Activated CD4-positive, alpha-beta T cell treated with anti-CD3 and anti-CD28 coated beads, Interleukin-2, amount 10 ng/mL, durations not matched to agents 7 days and 5 days (primary cell): ENCODE data around the gene SP6. TPM values are rescaled to one million over a fixed set of nuclear protein-coding genes. Genes with fewer than 3 reads are reported as not detected.

Experiments
- CTCF ChIA-PET: fragments of 350-600 bp; sonication (Branson Sonifier 250); formaldehyde crosslinking; loops from one replicate; lab custom pipeline; 2021; ENCODE audit warnings: antibody characterized with exemption; lab: Charles Lee
- POLR2A ChIA-PET: fragments of 350-600 bp; sonication (Branson Sonifier 250); formaldehyde crosslinking; loops from one replicate; lab custom pipeline; 2021; ENCODE audit warnings: antibody characterized with exemption; lab: Charles Lee
- DNase-seq: peaks from one replicate; pipeline ENCODE4 v3.0.0-alpha.2; 2020
- H3K27ac Mint-ChIP-seq: one replicate; pipeline ENCODE4 v1.8.0; 2021; ENCODE audit warnings: mild to moderate bottlenecking, moderate library complexity, mixed read lengths
- H3K27me3 Mint-ChIP-seq: one replicate; pipeline ENCODE4 v1.8.0; 2021; ENCODE audit warnings: mixed read lengths
- H3K36me3 Mint-ChIP-seq: one replicate; pipeline ENCODE4 v1.8.0; 2021; ENCODE audit warnings: low read depth, mixed read lengths
- H3K4me1 Mint-ChIP-seq: one replicate; pipeline ENCODE4 v1.8.0; 2021; ENCODE audit warnings: mixed read lengths
- H3K4me3 Mint-ChIP-seq: one replicate; pipeline ENCODE4 v1.8.0; 2021; ENCODE audit warnings: mild to moderate bottlenecking, moderate library complexity, mixed read lengths
- H3K9me3 Mint-ChIP-seq: one replicate; pipeline ENCODE4 v1.8.0; 2021; ENCODE audit warnings: mixed read lengths
- total RNA-seq, 2 experiments: library from RNA; stranded (reverse); gene quantifications; one replicate each; pipeline ENCODE4 v1.2.3, GENCODE V29; 2021

SP6 gene
- total RNA-seq, 2 experiments from 2014 or later = not detected

DNA sequence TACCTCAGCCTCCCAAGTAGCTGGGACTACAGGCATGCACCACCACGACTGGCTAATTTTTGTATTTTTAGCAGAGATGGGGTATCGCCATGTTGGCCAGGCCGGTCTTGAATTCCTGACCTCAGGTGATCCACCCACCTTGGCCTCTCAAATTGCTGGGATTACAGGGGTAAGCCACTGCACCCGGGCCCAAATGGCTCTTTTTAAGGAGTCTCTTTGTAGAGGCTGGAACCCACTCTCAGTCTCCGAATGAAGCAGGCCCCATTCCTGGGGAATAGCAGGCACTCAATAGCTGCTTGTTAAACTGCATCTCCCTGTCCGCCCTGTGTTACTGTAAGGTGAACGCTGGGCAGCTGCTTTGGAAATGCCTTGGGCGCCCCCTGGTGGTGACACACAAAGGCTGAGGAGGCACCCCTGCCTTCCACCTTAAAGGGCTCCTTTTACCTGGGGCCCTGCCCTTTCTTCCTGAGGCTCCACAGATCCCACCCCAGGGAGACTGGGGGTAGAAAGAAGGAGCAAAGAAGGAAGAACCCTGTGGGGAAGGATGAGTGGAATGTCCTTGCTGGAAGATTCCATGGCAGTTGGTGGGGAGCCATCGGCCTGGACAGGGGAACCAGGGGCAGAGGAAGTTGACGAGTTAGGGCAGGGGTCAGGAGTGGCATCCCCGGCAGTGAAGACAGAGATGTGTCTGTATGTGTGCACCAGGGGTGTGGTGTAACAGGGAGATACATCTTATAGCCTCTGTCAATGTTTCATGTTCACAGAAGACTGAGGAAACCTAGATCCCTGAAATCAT lies 39.0 kb upstream of the SP6 start:
- Mint-ChIP-seq H3K9me3 (no peaks in the 10 kb centered on the region), H3K27me3 (no peaks in the 10 kb centered on the region), H3K4me1 (peaks cover 39% of the 10 kb centered on the region), H3K27ac (no peak overlapping the region), H3K4me3 (no peak overlapping the region), H3K36me3 (peaks cover 2% of the 10 kb centered on the region)
- ChIA-PET POLR2A (no interaction called here), CTCF (interaction anchor here (0.6 to 15.3 kb wide), 16 partner anchors 10 to 128 kb away, joined by 3 to 344 read pairs (median 4); partner anchors contain the start of genes CDK5RAP3, LRRC46, MRPL10 and PNPO)
- peak; percentile 93 for DNase-seq

DNA sequence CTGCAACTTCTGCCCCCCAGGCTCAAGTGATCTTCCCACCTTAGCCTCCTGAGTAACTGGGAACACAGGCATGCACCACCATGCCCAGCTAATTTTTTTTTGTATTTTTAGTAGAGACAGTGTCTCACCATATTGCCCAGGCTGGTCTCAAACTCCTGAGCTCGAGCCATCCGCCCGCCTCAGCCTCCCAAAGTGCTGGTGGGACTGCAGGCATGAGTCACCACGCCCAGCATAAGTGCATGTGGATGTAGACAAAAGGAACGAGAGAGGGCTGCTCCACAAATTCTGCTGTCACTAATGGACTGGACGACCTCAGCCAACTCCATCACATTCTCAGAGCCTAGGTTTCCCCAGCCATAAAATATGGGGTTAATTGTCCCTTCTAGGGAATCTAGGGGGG lies 37.3 kb upstream of the SP6 start:
- Mint-ChIP-seq H3K27ac (no peak overlapping the region), H3K9me3 (no peaks in the 10 kb centered on the region), H3K27me3 (no peaks in the 10 kb centered on the region), H3K4me1 (peaks cover 37% of the 10 kb centered on the region), H3K36me3 (peaks cover 2% of the 10 kb centered on the region), H3K4me3 (no peak overlapping the region)
- CTCF ChIA-PET = interaction anchor here (15.3 kb wide), 1 partner anchor 44 kb away, joined by 344 read pairs; the partner anchor contains the start of genes SCRN2 and SP6
- no peak for DNase-seq
- POLR2A ChIA-PET = no interaction called here

DNA sequence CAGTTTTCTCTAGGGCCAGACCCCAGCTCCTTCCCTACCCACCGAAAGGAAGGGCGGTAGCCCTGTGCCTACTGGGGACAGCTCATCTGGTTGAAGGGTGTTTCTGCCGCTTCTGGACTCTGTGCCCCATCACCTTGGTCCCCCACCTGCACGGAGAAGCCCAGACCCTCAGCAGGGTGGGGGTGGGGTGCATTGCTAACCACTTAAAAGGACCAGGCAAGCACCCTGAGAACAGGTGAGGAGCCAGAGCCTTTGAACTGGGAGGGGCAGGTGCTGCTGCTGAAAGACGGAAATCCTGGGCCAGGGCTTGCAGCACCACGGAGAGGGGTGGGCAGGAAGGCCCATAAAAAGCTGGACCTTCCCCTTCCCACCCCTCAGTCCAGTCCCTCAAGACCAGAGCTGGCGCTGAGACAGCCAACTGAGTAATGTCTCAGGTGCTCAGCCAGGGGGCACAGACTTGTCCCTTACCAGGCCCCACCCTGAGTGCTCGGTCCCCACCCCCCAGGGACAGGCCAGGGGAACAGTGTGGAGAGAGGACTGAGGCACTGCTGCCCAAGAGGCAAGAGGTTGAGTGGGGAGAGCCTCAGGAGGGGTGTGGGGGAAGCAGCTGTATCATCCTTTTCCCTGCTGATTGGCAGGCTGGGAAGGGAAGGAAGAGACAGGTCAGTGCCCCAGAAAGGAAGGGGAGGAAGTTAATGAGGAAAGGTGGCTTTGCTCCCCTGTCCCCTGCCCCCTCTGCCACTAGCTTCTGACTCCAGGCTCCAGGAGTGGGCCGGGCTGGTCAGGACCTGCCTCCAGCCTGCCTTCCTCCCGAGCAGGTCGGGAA lies 34.2 kb upstream of the SP6 start:
- peaks cover 5% of the 10 kb centered on the region for H3K27me3 Mint-ChIP-seq
- peak; percentile 25 for DNase-seq
- H3K9me3 Mint-ChIP-seq = no peaks in the 10 kb centered on the region
- H3K4me3 Mint-ChIP-seq = no peak overlapping the region
- H3K4me1 Mint-ChIP-seq = peaks cover 36% of the 10 kb centered on the region
- ChIA-PET CTCF (interaction anchor here (0.6 to 15.3 kb wide), 4 partner anchors 10 to 566 kb away, joined by 3 to 344 read pairs (median 5); partner anchors contain the start of genes SCRN2, SP2 and SP6), POLR2A (interaction anchor here (0.6 kb wide), 1 partner anchor 15 kb away, joined by 3 read pairs; no protein-coding TSS in a partner anchor)
- peak overlapping the region; percentile 73 for H3K27ac Mint-ChIP-seq
- no peaks in the 10 kb centered on the region for H3K36me3 Mint-ChIP-seq

DNA sequence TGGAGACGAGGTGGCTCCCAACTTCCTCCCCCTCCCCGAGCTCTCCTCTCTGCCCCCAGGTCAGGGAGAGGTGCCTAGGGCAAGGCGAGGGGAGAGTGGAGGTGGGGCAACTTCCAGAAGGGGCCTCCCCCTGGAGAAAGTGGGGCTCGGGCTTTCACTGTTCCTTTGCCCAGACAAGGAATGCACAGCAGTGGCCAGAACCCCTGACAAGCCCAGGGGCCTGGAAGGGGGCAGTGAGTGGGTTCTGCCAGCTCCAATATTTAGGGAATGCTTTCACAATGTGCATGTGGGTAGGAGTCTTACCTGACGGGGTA lies 33.4 kb upstream of the SP6 start:
- Mint-ChIP-seq H3K4me1 (peaks cover 32% of the 10 kb centered on the region), H3K4me3 (no peak overlapping the region), H3K36me3 (no peaks in the 10 kb centered on the region), H3K27ac (peak overlapping the region; percentile 46), H3K9me3 (no peaks in the 10 kb centered on the region), H3K27me3 (peaks cover 8% of the 10 kb centered on the region)
- CTCF ChIA-PET = interaction anchor here (0.6 to 15.3 kb wide), 4 partner anchors 11 to 567 kb away, joined by 3 to 344 read pairs (median 4); partner anchors contain the start of genes SCRN2, SP2 and SP6
- no peak for DNase-seq
- POLR2A ChIA-PET = no interaction called here

DNA sequence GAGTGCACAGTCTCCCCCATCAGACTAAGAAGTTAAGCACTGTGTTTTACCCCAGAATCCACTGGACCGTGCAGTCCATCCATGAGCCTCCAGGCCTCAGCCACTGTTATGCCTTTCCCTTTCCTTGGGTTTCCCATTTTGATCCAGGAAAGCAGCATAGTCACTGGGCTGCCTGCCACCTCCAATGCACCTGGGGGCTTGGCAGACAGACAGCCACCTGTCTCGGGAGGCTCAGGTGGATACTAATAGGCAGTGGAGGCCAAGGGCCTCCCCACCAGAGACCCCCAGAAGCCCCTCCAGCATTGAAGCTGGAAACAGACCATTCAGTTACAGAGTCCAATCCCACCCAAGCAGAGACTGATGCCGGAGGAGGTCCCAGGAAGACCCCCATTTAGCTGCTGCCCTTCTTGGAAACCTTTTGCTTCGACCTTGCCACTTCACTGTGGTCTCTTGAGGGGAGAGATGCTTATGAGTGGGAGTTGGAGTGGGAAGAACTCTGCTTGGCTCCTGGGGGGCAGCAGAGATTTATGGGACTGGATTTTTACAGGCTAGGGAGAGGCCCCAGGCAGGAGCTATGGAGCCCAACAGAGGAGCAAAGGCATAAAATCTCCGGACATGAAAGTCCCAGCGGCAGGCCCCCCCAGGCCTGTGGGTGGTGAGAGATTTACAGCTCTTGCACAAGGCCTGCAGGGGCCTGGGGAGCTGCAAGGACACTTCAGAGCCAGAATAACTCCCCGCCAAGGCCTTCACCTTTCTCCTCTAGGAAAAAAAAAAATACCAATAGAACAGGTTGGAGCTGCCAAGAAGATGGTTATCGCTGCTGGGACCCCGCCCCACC lies 32.8 kb upstream of the SP6 start:
- Mint-ChIP-seq H3K4me3 (no peak overlapping the region), H3K27me3 (peaks cover 12% of the 10 kb centered on the region), H3K9me3 (no peaks in the 10 kb centered on the region), H3K4me1 (peaks cover 36% of the 10 kb centered on the region), H3K27ac (no peak overlapping the region), H3K36me3 (no peaks in the 10 kb centered on the region)
- DNase-seq = no peak
- CTCF ChIA-PET = interaction anchor here (0.6 to 15.3 kb wide), 4 partner anchors 12 to 55 kb away, joined by 3 to 344 read pairs (median 6); partner anchors contain the start of genes SCRN2, SP2 and SP6
- POLR2A ChIA-PET = no interaction called here

DNA sequence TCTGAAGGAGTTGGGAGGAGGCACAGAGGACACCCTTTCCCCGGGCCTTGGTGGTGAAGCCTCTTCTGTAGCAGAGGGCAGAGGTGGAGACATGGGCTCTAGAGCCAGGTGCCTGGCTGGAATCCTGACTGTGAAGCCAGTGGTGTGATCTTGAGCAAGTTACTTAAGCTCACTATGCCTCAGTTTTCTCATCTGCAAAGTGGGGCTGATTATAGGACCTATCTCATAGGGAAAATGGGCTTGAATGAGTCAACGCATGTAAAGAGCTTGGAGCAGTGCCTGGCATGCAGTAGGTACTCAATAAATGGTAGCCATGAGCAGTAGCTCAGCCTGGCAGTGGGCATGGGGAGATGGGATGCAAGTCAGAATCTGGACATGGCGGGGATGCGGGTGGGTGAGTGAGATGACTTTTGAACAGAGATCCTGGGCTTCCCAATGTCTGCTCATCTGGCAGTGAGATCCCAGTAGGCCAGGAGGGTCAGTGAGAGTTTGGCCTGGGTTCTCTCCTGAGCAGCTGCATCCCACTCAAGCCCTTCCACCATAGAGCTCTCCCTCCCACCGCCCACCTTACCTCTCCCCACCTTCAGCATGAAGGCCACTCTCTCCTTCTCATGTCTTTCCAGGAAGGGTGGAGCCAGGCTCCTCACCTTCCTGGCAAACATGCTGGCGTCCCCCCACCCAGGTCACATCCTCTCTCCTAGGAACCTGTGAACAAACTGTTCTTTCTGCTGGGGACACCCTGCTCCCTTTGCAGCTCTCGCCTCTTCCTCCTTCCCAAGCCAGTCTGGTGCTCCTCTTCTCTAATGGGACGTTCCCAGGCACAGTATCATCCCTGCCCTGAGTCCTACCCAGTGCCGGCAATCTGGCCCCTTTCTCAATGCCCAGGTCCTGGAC lies 32.0 kb upstream of the SP6 start:
- H3K27me3 Mint-ChIP-seq = peaks cover 12% of the 10 kb centered on the region
- CTCF ChIA-PET = interaction anchor here (0.6 to 15.3 kb wide), 4 partner anchors 9 to 56 kb away, joined by 3 to 344 read pairs (median 5); partner anchors contain the start of genes SCRN2 and SP6
- no peaks in the 10 kb centered on the region for H3K9me3 Mint-ChIP-seq
- peaks cover 36% of the 10 kb centered on the region for H3K4me1 Mint-ChIP-seq
- POLR2A ChIA-PET = no interaction called here
- no peaks in the 10 kb centered on the region for H3K36me3 Mint-ChIP-seq
- H3K27ac Mint-ChIP-seq = peak overlapping the region; percentile 25
- DNase-seq = no peak
- no peak overlapping the region for H3K4me3 Mint-ChIP-seq

DNA sequence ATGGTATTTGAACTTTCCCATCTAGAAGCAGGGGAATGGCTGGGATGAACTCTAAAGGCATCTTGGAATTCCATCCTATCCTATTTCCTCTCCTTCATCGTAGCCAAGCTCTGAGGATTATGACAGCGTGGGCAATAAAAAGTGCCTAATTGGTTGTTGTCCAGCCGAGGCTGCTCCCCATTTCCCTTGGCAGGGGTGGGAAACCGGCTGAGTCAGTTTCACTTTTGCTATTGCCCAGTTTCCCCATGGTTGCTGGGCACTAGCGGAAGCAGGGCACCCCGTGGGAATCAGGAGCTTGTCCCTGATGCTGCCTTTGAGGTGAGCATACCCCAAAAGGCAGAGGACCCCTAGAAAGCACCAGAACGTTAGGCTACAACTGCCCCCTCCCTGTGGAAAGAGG lies 31.3 kb upstream of the SP6 start:
- DNase-seq = no peak
- ChIA-PET CTCF (interaction anchor here (1.2 to 15.3 kb wide), 3 partner anchors 9 to 38 kb away, joined by 3 to 344 read pairs (median 3); partner anchors contain the start of genes SCRN2 and SP6), POLR2A (no interaction called here)
- Mint-ChIP-seq H3K27ac (no peak overlapping the region), H3K27me3 (peaks cover 14% of the 10 kb centered on the region), H3K4me1 (peaks cover 36% of the 10 kb centered on the region), H3K36me3 (no peaks in the 10 kb centered on the region), H3K9me3 (no peaks in the 10 kb centered on the region), H3K4me3 (no peak overlapping the region)

DNA sequence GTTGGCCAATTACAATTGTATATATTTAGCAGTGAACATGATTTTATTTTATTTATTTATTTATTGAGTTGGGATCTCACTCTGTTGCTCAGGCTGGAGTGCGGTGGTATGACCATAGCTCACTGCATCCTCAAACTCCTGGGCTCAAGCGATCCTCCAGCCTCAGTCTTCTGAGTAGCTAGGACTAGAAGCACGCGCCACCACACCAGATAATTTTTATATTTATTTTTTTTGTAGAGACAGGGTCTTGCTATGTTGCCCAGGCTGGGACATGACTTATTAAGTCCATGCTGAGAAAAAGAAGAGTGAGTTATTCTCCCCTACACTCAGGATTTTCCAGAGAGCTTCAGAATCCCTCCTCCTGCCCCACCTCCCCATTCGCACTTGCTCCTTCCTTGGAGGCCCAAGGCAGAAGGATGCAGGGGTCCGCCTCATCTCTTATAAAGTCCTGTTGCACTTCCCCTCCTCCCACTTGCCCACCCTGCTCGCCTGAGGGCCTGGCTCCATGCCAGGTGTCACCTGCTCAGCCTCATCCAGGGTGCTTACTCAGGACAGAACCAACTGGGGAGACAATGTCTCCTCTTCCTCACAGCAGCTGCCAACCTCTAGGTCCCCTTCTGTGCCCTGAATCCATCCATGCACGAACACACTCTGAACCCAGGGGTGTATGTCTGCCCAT lies 29.0 kb upstream of the SP6 start:
- Mint-ChIP-seq H3K27ac (no peak overlapping the region), H3K4me3 (no peak overlapping the region), H3K9me3 (no peaks in the 10 kb centered on the region), H3K36me3 (no peaks in the 10 kb centered on the region), H3K27me3 (peaks cover 25% of the 10 kb centered on the region), H3K4me1 (peaks cover 26% of the 10 kb centered on the region)
- ChIA-PET CTCF (interaction anchor here (0.8 to 1.7 kb wide), 4 partner anchors 11 to 181 kb away, joined by 3 to 7 read pairs (median 4); partner anchors contain the start of gene SCRN2), POLR2A (no interaction called here)
- DNase-seq = no peak

DNA sequence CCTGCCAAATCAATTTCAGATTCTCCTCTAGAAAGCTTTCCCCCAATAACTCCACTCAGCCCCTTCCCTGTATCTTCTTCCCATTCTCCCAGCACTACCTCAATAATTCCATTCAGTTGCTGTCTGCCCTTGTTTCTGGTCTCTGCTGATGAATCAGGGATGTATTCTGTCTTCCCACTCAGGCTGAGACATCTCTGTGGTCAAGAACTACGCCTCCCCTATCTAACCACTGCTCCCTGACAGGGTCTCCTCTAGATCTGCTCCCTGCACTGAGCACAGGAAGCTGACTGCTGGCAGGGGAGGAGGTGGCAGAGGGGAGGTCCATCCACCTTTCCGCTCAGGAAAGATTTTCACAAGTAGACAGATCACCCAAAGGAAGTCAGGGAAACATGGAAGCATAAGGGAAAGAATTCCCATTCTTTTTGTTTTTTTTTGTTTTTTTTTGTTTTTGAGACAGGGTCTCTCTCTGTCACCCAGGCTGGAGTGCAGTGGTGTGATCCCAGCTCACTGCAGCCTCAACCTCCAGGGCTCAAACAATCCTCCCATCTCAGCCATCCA lies 28.1 kb upstream of the SP6 start:
- no peaks in the 10 kb centered on the region for H3K36me3 Mint-ChIP-seq
- no peak for DNase-seq
- CTCF ChIA-PET = interaction anchor here (0.6 to 1.7 kb wide), 7 partner anchors 10 to 180 kb away, joined by 3 to 7 read pairs (median 3); partner anchors contain the start of genes CDK5RAP3 and SCRN2
- H3K27me3 Mint-ChIP-seq = peaks cover 31% of the 10 kb centered on the region
- peaks cover 20% of the 10 kb centered on the region for H3K4me1 Mint-ChIP-seq
- H3K9me3 Mint-ChIP-seq = no peaks in the 10 kb centered on the region
- no peak overlapping the region for H3K27ac Mint-ChIP-seq
- POLR2A ChIA-PET = no interaction called here
- H3K4me3 Mint-ChIP-seq = no peak overlapping the region

DNA sequence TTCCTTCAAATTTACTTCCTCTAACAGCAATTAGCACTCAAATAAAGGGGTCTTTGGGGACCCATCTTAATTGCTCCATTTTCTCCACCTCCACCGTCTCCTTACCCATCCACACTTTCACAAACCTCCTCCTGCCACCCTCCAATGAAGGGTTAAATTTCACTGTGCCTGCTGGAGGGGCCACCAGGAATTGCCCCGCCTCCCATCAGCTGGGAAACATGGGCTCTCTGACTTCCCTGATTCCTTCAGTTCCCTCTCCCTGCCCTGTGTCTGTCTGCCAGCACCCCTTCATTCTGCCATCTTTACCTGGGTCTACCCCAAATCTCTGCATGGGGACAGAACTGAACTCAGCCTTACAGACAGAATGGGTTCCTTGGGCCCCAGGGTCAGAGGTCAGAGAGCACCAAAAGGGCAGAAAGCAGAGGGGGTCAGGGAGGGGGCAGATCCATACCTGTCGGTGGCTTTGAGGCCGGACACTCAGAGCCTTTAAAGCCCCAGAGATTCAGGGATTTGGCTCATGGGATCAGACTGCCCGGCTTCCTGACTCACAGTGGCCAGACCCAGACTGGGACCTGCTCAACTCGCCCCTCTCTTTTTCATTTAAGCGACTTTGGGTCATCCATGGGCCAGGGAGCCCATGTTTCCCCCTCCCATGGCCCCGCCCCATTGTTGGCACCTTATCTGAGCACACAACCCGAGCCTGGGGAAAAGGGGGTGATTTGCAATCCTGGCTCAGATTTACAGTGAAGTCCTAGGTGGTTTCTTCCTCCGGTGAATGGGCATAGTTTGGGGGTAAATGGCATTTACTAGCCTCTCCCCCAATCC lies 27.5 kb upstream of the SP6 start:
- Mint-ChIP-seq H3K4me1 (peaks cover 14% of the 10 kb centered on the region), H3K4me3 (no peak overlapping the region), H3K27me3 (peaks cover 37% of the 10 kb centered on the region), H3K36me3 (no peaks in the 10 kb centered on the region), H3K27ac (no peak overlapping the region), H3K9me3 (no peaks in the 10 kb centered on the region)
- POLR2A ChIA-PET = no interaction called here
- DNase-seq = no peak
- CTCF ChIA-PET = interaction anchor here (0.6 to 1.7 kb wide), 4 partner anchors 35 to 139 kb away, joined by 3 to 7 read pairs (median 4); partner anchors contain the start of genes CDK5RAP3 and SCRN2
